SKM-1 treated with dmso at 0.1 percent for 144 hours (cell line): Measurements from ENCODE around the gene SLC2A5.
"Not testable (repeated sequence)": the region's sequence is repeated elsewhere in the genome, so short reads cannot be mapped to it uniquely, and the experiment has no call there.

Source experiments
- DNase-seq: peaks from one replicate; lab custom pipeline; 2025; ENCODE audit not compliant: unreplicated experiment; lab: John Stamatoyannopoulos, UW

The SLC2A5 gene

DNA sequence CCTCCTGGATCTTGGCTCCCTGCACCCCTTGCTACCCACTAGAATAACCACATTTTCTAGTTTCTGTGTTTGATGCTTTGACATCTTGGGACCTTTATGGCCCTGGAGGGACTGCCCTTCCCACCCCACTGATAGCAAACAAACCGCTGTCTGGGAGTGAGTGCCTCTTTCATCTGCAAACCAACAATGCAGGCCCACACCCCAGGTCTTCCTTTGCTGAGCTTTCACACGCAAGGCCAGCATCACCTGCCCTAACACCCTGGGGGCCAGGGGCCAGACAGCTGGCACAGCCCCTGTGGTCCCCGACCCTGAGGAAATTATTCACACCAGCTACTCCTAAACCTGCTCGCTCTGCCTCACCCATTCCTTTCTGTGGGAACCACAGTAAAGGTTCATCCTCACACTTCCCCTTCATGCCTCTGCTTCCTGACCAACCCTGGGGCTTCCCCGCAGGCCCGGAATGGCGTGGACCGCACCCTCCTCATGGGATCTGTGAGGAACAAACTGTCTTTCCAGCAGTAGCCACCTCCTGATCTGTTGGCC is 58.6 kb downstream of the SLC2A5 start:
- no peak for DNase-seq

DNA sequence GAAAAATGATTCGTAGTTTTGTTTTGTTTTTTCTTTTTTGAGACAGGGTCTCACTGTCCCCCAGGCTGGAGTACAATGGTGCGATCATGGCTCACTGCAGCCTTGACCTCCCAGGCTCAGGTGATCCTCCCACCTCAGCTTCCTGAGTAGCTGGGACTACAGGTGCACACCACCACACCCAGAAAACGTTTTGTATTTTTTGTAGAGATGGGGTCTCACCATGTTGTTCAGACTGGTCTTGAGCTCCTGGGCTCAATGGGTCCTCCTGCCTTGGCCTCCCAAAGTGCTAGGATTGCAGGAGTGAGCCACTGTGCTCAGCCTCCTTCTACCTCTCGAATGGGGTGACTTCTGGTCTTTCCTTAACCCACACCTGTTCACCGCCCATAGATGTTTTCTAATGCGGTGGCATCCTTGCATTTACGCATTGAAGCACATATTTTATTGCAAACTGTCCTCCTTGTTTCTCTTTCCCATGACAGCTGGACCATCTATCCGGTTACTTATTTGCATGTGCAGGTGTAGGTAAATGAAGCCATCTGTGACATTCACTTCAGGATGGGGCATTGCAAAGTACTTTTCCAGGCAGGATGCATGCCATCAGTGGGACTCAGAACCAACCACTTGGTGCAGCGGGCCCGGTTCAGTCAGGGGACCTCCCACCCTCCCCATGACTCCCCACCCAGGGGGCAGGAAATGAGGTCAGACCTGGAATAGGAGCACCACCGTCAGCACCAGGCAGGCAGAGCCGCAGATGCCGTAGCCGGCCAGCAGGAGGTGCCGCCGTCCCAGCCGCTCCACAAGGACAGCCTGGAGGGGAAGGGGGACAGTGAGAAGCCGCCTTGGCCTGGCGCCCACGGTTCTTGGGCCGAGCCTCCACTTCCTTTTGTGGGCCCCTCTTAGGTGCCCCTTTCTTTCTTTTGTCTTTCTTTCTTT is 59.7 kb downstream of the SLC2A5 start:
- DNase-seq, result no peak

DNA sequence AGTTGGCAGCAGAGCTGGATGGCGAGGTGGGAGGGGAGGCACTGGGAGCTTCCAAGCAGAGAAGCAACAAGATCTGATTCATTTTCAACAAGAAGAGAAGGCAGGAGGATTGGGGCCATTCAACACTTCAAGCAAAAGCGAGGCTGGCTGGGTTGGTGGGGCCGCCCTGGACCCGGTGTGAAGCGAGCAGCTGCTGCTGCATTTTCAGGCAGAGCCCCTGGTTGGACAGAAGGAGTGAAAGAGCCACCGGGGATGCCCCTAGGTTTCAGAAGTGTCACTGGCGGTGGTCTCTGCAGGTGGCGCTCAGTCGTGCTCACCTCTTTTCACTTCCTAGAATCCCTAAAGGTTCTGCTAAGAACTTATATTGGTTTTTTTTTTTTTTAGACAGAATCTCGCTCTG is 61.2 kb downstream of the SLC2A5 start:
- no peak for DNase-seq

DNA sequence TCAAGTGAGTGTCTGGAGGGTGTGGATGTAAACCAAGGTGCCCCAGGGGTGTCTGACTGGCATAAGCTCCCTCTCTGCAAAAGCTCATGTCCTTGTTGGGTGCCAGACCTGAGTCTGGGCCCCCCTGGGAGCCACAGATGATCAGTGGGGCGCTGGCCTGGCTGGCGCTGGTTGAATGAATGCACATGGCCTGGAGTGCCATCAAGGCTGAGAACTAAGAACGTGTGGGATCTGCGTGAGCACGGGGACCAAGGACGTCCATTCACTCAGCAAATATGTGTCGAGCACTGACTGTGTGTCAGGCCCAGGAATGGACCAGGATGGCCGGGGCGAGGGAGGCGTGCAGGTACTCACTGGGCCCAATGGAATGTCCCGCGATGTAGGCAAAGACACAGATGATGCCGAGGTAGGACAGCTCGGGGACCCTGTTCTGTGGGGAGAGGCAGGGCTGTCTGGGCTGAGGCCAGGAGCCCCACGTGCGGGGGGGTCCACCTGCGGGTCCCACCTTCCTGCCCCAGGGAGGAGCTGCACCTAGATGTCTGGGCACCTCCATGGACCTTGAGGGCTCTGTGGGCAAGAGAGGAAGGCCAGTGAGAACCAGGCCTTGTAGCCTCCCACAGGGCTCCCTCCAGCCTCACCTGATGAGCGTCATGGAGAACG is 62.3 kb downstream of the SLC2A5 start:
- no peak for DNase-seq

DNA sequence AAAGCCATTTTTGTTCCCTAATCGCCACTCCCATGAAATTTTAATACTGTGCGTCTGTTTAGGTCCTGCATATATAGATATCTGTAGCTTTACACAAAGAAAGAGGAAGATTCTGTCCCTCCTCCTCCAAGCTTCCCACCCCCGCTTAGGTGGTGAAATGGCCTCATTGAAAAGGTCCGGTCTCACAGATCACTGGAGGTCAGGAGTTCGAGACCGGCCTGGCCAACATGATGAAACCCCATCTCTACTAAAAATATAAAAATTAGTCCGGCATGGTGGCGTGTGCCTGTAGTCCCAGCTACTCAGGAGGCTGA is 64.1 kb downstream of the SLC2A5 start:
- DNase-seq, result no peak

DNA sequence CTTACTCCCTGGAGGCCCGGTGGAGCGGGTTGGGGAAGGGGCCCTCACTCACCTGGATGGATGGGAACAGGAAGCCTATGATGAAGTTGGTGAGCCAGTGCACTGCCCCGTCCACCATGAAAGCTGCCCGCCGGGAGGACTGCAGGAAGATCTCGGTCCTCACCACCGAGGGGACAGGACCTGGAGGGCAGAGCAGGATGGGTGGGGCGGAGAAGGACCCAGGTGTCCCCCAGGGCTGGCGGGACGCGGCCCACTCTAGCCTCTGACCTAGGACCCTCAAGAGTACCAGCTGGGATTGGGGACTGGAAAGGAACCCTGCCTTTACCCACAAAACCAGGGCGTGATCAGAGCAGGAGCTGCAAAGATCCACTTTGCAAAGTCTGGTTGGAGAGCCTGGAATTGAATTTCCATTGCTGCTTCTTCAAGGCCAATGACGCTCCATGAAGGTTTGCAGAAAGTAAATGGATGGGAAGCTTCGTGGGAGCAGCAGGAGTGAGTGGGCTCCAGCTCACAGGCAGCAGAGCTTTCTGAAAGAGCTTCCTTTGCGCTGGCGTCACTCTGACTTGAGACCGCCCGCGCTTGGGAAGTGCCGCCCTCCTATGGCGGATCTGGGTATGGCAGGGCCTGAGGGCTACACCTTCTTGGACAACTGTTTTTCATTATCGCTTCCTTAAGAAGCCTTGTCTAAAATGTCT is 64.6 kb downstream of the SLC2A5 start:
- peak; percentile 74 for DNase-seq

DNA sequence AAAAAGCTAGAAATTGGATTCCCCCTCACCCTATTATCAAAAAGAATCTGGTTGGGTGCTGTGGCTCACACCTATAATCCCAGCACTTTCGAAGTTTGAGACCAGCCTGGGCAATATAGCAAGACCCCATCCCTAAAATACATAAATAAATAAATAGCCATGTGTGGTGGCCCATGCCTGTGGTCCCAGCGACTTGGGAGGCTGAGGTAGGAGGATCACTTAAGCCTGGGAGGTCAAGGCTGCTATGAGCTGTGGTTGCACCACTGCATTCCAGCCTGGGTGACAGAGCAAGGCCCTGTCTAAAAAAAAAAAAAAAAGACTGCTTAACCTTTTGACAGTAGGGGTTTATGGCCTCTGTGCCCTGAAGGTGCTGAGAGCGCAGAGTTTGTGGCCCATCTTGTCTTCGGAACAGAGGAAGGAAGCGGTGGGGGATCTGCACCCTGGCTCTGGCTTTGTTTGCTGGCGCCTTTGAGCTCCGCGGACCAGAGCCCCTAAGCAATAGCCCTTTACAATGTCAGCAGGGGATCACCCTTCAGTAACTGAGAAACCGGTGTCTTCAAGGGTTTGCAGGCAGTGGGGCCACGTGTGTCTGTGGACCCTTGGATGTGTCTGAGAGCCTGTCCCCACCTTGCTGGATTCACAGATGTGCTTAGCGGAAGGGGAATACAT is 65.3 kb downstream of the SLC2A5 start:
- DNase-seq, result no peak

DNA sequence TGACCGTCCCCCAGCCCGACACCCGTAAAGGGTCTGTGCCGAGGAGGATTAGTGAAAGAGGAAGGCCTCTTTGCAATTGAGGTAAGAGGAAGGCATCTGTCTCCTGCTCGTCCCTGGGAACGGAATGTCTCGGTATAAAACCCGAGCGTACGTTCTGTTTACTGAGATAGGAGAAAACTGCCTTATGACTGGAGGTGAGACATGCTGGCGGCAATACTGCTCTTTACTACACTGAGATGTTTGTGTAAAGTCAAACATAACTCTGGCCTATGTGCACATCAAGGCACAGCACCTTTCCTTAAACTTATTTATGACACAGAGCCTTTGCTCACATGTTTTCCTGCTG is 67.2 kb downstream of the SLC2A5 start:
- not testable (repeated sequence) for DNase-seq

DNA sequence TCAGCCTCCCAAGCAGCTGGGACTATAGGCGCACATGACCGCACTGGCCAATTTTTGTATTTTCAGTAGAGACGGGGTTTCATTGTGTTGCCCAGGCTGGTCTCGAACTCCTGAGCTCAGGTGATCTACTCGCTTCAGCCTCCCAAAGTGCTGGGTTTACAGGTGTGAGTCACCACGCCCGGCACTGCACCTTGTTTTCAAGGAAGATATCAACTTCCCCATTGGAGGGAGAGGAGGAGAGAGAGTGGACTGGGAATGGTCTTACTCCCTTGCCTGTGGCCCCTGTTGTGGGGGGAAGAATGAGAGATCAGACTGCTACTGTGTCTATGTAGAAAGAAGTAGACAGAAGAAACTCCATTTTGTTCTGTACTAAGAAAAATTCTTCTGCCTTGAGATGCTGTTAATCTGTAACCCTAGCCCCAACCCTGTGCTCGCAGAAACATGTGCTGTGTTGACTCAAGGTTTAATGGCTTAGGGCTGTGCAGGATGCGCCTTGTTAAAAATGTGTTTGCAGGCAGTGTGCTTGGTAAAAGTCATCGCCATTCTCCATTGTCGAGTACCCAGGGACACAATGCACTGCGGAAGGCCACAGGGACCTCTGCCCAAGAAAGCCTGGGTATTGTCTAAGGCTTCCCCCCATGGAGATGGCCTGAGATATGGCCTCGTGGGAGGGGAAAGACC is 67.8 kb downstream of the SLC2A5 start:
- DNase-seq, result not testable (repeated sequence)

DNA sequence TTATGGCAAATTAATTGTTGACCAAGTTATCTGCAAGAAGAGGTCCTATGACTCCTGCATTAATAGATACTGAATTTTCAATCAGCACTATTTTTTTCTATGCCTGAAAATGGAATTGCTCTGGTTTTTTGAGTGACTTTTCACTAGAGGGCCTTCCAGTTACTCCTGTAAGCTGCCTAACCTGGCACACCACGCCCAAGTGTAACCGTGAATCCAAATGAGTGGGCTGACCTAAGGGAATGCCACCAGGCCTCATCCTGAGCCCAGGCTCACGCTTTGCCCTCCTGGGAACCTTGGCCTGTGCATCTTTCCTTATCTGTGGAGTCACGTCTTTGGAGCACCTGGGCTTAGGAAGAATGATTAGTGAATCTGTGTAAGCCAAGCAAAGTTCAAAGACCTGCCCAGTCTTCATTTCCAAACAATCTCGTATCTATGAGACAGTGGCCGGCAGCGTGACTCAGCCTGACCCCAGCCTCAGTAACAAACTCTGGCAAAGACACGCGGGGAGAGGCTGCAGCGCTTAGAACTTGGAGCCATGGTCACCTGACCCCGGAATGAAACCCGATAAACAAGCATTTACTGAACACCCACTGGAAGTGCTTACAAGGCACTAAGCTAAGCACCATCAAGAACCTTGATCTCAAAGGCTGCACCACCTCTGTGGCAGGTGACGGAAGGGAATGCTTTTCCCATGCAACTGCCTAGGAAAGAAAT is 75.3 kb downstream of the SLC2A5 start:
- DNase-seq, result not testable (repeated sequence)

DNA sequence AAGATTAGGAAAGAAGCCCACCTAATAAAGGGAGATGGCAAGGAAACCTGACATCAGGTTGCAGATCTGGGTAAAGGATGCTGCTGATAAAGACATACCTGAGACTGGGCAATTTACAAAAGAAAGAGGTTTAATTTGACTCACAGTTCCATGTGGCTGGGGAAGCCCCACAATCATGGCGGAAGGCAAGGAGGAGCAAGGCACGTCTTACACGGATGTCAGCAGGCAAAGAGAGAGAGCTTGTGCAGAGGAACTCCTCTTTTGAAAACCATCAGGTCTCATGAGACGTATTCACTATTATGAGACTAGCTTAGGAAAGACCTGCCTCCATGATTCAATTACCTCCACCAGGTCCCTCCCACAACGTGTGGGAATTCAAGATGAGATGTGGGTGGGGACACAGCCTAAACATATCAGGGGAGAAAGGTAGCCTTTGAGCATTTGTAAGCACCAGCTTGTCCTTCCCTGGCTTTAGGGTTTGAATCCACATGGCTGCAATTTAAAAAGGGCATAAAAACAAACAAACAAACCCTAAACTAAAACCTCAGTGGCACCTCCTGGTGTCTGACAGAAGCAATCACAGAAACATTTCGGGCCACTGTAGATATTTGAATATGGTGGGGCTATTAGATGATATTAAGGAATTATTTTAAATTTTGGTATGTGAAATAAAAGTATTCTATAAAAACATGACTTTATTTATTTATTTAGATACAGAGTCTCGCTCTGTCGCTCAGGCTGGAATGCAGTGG is 76.3 kb downstream of the SLC2A5 start:
- no peak for DNase-seq

DNA sequence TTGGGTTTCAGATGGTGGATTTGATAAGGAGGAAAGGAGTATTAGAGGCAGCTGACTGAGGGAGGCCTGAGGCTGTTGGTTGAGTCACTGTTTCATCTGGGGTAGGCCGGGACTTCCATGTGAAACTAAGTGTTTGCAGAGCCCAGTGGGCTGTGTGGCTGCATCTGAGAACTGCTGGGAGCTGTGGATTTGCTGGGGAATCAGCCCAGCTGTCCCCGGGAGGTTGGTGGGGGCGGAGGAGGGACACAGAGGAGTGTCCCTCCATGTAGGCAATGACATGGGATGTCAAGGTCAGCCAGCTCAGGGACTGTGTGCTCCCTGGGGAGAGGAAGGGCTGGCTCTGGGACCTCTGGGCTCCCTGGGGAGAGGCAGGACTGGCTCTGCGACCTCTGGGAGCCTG is 79.6 kb downstream of the SLC2A5 start:
- DNase-seq, result no peak

DNA sequence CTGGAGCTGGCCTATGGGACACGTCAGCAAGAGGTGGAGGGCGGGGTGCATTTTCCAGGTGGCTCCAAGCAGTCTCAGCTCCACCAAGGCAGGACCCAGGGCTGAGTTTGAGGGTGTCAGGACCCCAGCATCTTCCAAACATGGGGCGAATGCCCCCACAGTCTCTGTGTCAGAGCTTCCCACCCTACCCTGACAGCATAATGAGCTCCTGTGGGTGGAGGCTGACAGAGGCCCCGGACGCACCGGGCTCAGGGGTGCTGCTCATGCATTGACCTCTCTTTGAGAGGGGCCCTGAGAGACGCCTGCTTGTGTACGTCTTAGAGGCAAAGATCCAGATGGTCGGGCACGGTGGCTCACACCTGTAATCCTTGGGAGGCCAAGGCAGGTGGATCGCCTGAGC is 80.4 kb downstream of the SLC2A5 start:
- DNase-seq, result no peak

DNA sequence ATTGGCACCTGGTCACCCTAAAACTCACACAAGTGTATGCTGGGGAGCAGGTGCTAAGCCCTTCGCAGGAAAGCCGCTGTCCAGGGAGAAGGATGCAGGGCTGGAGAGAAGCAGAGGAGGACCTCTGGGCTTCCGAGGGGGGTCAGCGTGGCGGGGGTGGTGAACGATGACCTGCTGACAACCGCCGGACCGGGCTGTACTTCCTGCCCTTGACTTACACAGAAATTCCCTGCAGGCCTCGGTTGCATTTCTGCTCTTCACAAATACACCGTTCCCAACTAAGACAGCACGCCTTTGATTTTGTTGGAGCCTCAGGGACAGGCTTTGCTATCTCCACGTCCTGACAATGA is 80.8 kb downstream of the SLC2A5 start:
- DNase-seq, result no peak

DNA sequence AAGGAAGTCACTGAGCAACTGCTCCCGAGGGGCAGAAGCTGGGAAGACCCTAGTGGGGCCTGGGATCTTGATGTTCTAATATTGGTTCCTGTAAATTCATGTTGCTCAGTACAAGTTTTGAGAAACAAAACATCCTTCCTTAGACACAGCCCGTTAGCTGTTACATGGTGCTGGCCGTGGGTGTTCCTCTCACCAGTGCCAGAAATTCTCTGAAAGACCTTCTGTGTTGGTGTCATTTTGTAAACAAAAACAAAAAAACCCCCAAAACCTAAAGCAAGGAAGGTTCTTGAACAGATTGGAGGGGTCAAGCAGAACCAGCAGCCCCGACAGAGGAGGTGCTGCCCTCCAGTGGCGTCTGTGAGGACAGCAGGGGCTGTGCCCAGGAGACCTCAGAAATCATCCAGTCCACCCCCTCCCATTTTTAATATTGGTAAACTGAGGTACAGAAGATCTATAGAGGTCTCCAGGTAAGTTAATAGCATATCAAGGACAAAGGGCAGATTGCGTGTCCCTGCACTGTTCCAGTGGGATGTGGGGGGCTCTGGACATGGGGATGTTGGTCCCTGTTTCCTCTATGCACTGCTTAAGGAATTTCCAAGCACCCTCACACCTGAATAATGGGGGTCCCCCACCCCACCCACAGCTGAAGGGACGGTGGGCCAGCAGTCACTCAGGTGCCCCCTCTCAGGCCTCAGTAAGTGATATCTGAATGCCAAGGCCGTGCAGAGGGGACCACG is 81.4 kb downstream of the SLC2A5 start:
- no peak for DNase-seq

DNA sequence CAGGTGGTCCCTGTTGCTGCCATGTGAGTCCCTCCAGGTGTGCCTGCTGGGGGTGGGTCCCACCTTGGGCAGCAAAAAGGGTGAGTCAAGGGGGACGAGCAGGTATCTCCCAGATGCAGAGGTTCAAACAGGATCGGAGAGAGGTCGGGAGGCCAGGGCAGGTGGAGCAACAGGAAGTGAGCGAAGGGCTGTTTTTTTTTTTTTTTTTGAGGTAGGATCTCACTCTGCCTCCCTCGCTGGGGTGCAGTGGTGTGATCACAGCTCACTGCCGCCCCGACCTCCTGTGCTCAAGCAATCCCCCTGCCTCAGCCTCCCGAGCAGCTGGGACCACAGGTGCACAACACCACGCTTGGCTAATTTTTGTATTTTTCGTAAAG is 82.6 kb downstream of the SLC2A5 start:
- DNase-seq, result no peak

DNA sequence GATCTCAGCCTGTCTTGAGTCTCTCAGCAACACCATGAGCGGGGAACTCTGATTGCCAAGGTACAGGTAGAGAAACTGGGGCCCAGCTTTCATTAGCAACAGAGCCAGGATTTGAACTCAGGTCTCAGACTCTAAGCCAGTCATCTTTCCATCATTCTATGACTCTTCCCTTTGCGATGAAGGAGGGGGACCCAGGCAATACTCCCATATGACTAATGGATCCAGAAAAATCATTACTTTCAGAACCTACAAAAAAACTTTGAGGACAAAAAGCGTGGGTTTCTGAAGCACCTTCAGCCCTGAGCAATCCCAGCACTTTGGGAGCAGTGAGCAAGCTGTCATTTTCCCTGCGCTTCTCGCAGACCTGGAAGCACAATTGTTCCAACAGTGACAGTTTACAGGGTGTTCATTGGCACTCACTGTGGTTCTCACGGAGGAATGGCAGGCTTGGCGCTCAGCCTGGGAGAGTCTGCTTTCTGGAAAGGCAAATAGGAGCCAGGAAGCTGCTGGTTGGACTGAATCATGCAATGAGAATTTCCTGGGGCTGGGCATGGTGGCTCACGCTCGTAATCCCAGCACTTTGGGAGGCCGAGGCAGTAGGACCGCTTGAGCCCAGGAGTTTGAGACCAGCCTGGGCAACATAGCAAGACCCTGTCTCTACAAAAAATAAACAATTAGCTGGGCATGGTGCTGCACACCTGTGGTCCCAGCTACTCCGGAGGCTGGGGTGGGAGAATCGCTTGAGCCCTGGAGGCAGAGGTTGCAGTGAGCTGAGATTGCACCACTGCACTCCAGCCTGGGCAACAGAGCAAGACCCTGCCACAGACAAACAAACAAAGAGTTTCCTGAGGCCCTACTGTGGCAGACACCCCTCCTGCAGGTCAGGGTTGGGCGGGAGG is 83.3 kb downstream of the SLC2A5 start:
- DNase-seq, result no peak
